22Rv1 (cell line): ENCODE measurements around the gene SLC9A9.

Source experiments
- H3K27ac ChIP-seq: fragments of 450-650 bp; 2 replicates; pipeline ENCODE4 v1.5.1; 2017
- CTCF ChIP-seq: fragments of 450-650 bp; IDR thresholded peaks from 2 replicates; pipeline ENCODE4 v1.5.1; 2017; ENCODE audit warnings: mild to moderate bottlenecking
- ZFX ChIP-seq: fragments of 450-650 bp; IDR thresholded peaks from 2 replicates; pipeline ENCODE4 v1.6.1; 2017; ENCODE audit warnings: antibody characterized with exemption, borderline replicate concordance

SLC9A9 gene

GRCh38 chr3:143217283-143217682 is 631.0 kb downstream of the SLC9A9 start:
- no peak for TF ChIP-seq ZFX
- TF ChIP-seq CTCF: no peak
- no peak overlapping the region for H3K27ac ChIP-seq

GRCh38 chr3:143216709-143217182 is 631.5 kb downstream of the SLC9A9 start:
- TF ChIP-seq CTCF (no peak), ZFX (no peak)
- no peak overlapping the region for H3K27ac ChIP-seq
